SH-SY5Y (cell line): ENCODE measurements around the gene MAP3K7.

ENCODE experiments used
- GATA2 ChIP-seq: IDR thresholded peaks from 2 replicates; pipeline ENCODE4 v1.6.1; 2011; ENCODE audit warnings: mild to moderate bottlenecking, low read depth, low read length
- GATA3 ChIP-seq: IDR thresholded peaks from 2 replicates; pipeline ENCODE4 v1.6.1; 2011; ENCODE audit warnings: low read depth, mild to moderate bottlenecking, low read length, moderate library complexity

DNA sequence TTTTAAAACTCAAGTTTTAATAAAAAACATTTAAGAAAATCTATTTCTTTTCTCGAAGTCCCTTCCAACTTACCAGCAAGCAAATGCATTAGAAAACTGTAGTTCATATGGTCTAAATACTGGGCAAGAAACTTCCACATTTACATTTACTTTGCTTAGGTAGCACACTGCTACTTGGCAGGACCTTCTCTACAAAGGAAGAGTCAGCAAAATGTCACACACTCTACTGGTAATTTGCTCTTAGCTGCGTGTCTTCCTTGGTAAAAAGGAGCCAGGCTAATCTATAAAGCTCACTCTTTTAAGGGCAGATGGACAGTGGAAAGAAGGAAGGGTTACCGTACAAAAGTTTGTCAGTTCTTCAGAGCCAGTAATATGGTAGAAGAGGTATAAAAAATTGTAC, 45.7 kb downstream of the MAP3K7 start:
- TF ChIP-seq GATA3, result no peak
- TF ChIP-seq GATA2, result no peak
